ENCODE measurements around the gene CLEC4A.
"Not testable (repeated sequence)": the region's sequence is repeated elsewhere in the genome, so short reads cannot be mapped to it uniquely, and the experiment has no call there.

CLEC4A gene

DNA sequence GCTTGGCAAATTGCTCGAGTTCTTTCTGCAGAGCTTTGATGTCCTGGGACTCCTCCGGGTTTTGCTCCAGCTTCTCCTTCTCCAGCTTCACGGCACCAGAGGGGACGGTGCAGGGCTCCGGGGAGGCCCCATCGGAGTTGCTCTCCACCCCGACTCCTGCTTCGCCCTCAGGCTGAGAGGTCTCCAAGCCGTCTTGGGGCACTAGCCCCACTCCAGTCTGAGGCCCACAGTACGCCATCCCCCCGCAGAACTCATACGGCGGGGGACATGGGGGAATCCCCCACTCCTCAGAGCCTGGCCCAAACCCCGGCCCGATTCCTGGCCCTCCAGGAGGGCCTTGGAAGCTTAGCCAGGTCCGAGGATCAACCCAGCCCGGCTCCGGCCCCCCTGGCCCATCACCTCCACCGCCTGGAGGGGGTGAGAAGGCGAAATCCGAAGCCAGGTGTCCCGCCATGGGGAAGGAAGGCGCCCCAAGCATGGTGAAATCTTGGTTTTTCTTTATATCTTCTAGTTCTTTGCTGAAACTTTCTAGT, 11.0 kb downstream of the CLEC4A start:
- DNase-seq (ENCODE audit: low read depth) = not testable (repeated sequence)

DNA sequence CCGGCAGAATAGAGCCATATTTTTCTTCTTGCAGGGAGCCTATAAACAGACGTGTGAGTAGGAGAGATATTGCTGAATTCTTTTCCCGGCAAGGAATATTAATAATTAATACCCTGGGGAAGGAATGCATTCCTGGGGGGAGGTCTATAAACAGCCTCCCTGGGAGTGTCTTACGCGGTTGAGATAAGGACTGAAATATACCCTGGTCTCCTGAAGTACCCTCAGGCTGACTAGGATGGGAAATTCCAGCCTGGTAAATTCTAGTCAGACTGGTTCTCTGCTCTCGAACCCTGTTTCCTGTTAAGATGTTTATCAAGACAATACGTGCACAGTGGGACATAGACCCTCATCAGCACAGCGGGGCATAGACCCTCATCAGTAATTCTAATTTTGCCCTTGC, 18.2 kb downstream of the CLEC4A start:
- DNase-seq (ENCODE audit: low read depth) = not testable (repeated sequence)

DNA sequence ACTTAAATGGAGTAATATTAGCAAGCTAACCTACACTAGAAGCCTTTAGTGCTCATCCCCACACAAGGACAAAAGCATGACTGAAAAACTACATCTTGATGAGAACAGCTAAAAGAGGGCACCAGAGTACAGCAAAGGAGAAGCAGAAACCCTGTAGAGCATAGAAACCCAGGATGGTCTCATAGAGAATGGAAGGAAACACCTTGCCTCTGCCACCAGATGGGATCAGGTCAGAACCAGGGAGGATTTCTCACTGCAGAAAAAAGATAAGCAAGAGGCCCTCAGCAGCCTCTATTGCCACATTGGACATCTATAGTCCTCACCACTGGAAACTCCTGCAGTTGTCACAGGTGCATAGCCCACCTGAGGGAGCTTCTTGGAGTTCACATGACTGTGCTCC, 19.8 kb downstream of the CLEC4A start:
- no peak for DNase-seq (ENCODE audit: low read depth)

DNA sequence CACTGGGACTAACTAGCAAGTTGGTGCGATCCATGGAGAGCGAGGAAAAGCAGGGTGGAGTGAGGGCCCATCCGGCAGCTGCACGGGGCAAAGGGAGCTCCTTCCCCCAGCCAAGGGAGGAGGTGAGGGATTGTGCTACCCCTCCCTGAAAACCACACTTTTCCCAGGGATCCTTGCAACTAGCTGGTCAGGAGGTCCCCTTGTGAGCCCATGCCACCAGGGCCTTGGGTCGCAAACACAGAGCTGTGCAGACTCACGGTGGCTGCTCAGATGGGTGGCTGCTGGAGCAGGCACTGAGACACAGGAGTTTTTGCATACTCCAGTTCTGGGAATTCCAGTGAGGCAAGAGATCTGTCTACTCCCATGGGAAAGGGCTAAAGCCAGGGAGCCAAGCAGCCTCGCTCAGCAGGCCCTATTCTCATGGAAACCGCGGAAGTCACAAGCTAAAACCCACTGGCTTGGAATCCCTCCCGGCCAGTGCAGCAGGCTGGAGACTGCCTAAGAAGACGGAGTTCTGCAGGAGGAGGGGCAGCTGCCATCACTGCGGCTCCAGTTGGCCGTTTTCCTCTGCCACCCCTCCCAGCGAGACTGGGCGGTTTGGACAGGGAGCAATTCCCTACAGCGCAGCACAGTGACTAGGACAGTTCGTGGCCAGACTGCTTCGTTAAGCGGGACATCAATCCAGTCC, 22.5 kb downstream of the CLEC4A start:
- peak; percentile 12 for DNase-seq (ENCODE audit: low read depth)

DNA sequence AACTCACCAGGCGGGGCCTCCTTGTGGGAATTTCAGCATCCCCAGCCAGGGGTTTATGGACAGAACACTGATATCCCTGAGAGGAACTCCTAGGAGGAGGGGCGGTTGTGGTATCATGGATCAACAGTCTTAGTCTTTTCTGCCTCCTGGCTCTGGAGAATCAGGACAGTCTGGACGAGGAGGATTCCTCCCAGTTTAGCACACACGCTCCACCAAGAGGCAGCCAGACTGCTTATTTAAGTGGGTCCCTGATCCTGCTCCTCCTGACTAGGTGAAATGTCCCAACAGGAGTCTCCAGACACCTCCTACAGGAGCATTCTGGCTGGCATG, 23.0 kb downstream of the CLEC4A start:
- DNase-seq (ENCODE audit: low read depth) = no peak

DNA sequence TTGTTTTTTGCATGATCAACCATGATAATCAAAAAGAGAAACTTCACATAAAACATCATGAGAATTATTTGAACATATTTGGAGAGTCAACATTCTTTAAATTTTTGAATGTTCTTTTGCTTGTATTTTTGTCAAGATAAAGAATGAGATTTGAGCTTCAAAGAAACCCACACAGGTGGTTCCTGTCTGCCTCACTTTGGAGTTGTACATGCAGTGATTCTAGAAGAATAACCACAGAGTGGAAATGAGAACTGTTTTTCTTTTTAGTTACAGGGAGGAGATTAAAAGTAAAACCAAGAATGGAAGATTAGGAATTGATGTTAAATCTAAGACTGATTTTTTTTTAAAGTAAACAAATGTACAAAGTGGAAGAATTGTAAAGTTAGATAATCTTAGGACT, 31.1 kb downstream of the CLEC4A start:
- no peak for DNase-seq (ENCODE audit: low read depth)

DNA sequence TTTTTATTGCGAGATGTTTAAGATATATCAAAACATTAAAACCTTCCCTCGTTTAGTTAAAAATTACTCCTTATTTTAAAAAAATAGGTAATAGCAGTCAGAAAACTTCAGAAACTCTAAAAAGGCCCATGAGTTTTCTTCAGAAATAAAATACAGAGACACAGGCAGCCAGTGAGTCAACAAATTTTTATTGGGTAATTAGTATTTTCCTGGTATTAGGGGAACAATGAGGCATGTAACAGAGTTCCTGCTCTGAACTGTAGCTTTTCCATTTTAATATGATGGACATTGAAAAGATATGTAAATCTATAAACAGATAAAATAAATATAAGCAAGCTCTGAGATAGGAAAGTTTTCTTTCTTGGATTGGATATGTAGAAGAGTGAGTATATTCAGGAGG, 33.0 kb downstream of the CLEC4A start:
- DNase-seq (ENCODE audit: low read depth) = peak; percentile 38

DNA sequence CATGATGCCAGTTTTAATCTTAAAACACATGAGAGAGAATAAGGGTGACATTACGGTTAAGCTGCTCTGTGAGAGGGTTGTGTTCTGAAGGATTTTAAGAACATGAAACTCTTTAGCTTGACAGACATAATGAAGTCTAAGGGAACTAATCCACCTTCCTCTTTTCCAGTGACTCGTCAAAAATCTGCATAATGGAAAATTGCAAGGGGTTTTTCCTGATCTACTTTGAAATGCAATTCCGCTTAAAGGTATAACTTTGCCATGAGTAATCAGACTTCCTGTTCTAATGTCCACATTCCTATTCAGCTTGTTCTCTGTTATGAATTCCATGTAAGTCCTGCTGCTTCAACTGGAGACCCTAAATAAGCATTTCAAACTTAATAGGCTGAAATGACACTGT, 33.4 kb downstream of the CLEC4A start, which contains the start of gene ZNF705A:
ZNF705A (plus strand) TSS at position 171 of the 400 bp plus-strand sequence. CDS start 15,611 bp downstream, outside the sequence.
- DNase-seq (ENCODE audit: low read depth) = peak; percentile 88

DNA sequence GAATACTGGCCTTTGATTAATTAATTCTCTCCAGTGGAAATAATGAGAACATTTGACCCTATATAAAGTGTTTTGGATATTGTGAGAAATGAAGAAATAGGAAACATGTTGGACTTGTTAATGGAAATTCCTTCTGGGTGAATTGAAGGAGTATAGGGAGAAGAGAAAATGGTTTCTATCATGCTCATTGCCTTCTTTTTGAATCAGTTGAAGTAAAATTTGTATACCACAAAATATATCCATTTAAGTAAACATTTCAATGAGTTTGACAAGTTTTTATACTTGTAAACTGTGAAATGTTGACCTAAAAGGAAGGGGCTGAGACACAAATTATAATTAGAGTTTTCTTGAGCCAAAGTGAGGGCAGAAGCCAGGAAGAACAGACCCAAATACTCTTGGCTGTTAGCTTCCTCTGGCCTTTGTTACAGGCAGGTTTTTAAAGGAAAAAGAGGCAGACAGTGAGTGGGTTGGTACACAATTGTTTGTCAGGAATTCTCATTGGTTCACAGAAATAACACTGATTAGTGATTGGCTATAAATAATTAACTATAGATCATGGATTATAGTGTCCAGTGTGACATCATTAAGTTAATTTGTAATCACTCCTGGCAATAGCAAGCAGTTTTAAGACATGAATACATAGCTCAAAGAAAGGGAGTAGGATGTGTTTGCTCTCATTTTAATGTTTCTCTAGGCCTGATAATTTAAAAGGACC, 34.2 kb downstream of the CLEC4A start:
- no peak for DNase-seq (ENCODE audit: low read depth)

DNA sequence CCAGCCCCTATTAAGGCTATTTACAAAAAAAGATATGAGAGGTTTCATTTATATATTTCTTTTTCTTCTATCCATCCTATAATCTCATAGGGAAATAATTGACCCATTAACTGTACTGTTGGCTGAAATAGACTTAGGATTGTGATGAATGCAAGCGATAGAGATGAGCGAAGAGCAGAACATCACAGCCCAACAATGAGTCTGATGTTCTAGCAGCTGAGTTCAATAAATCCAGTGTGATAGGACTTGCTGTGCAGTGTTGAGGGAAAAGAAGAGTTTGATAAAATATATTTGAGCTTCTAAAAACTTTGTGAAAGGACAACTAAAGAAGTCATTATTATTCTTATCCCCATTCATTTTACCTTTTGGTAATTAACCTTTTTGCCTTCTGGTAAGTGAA, 49.5 kb downstream of the CLEC4A start:
- DNase-seq (ENCODE audit: low read depth) = not testable (repeated sequence)

DNA sequence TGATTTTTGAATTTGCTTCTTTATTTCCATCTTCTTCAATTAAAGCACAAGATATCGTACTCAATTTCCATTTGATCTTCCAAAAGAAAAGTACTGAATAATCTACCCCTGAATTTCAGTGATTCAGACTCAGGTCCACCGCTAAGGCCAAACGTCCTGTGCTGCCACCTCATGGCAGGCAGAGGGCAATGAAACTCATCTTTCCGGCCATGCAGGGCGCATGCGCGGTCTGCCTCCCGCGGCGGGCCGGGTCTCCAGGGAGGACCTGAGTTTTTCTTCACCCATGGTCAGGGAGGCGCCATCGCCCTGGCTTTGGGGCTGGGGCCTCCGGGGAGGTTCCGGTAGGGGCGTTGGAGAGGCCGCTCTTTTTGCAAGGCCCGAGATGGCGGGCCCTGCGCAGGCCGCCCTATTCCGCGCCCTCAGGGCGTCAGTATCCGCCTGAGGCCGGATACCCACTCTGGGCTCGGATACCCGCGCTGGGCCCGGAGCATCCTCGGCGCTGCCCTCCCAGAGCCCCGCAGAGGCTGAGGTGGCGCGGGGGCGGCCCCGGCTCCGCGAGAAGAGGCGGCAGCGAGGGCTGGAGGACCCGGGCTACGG, 56.7 kb downstream of the CLEC4A start:
- peak; percentile 55 for DNase-seq (ENCODE audit: low read depth)

DNA sequence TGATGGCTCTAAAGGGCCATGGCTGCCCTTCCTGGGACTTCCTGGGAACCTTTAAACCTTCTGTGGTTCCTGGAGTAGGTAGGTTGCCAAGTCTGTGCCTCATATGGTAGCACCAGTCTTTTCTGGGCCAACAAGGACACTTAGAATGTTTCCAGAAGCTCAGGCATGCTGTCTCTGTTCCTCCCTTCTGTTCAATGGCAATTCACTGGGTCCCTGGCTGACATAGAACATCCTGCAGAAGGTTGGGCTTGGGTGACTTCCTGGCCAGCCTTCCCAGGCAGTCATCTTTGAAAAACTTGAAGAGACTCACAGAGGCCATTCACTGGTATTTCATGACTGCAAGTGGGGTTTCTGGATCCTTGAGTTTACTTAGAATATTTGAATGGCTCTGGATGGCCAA, 57.9 kb downstream of the CLEC4A start:
- DNase-seq (ENCODE audit: low read depth) = not testable (repeated sequence)

DNA sequence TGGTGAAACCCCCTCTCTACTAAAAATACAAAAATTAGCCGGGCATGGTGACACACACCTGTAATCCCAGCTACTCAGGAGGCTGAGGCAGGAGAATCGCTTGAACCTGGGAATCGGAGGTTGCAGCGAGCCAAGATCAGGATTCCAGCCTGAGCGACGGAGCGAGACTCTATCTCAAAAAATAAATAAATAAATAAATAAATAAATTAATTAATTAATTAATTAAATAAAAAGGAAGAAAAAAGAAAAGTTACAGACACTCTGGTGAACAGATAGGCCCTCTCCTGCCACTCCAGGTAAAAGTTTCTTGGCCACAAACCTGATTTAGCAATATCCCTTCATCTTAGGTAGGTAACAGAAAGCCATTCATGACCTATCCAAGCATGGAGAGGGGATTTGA, 59.5 kb downstream of the CLEC4A start:
- not testable (repeated sequence) for DNase-seq (ENCODE audit: low read depth)

DNA sequence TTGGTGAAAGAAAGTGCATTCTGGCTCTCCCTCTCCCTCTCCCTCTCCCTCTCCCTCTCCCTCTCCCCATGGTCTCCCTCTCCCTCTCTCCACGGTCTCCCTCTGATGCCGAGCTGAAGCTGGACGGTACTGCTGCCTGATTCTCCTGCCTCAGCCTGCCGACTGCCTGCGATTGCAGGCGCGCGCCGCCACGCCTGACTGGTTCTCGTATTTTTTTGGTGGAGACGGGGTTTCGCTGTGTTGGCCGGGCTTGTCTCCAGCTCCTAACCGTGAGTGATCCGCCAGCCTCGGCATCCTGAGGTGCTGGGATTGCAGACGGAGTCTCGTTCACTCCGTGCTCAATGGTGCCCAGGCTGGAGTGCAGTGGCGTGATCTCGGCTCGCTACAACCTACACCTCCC, 59.9 kb downstream of the CLEC4A start:
- DNase-seq (ENCODE audit: low read depth) = not testable (repeated sequence)

DNA sequence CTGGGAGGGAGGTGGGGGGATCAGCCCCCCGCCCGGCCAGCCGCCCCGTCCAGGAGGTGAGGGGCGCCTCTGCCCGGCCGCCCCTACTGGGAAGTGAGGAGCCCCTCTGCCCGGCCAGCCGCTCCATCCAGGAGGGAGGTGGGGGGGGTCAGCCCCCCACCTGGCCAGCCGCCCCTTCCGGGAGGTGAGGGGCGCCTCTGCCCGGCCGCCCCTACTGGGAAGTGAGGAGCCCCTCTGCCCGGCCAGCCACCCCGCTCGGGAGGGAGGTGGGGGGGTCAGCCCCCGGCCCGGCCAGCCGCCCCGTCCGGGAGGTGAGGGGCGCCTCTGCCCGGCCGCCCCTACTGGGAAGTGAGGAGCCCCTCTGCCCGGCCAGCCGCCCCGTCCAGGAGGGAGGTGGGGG, 60.8 kb downstream of the CLEC4A start:
- DNase-seq (ENCODE audit: low read depth) = not testable (repeated sequence)

DNA sequence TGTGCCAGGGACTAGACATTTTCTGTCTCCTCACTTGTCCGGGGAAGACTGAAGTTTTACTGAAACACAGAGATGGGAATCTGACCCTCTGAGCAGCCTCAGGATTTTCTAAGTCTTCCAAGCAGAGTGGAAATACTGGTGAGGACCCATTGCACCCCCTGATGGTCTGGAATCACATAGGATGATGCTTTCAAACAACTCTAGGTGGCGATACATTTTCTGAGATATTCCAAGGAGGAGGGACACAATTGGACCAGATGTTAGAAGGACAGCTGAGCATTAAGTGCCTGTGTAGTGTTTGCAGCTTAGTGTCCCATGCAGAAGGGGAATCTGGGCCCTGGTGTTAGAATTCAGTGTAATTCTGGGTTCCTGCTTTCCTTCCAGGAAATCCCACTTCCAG, 64.7 kb downstream of the CLEC4A start:
- DNase-seq (ENCODE audit: low read depth) = peak; percentile 9
